Measurements from ENCODE around the gene MRPL48.

The MRPL48 gene

GRCh38 chr11:73792584-73792983 lies 4.9 kb downstream of the MRPL48 start:
- H3K9me3 ChIP-seq (ENCODE audit: insufficient read depth, low read length): no peaks in the 10 kb centered on the region
- no peaks in the 10 kb centered on the region for H3K27me3 ChIP-seq (ENCODE audit: insufficient read depth, insufficient read length)
- H3K4me1 ChIP-seq (ENCODE audit: insufficient read depth, insufficient read length): no peaks in the 10 kb centered on the region
- DNase-seq (ENCODE audit: low read depth, low spot score): no peak
- no peak for TF ChIP-seq ZNF274 (IDR thresholded peaks at IDR 0.05; ENCODE audit: low read depth, low read length)
- no peak for TF ChIP-seq YY1 (IDR thresholded peaks at IDR 0.05; ENCODE audit: insufficient read depth, insufficient read length)
- no peak for TF ChIP-seq SUZ12 (IDR thresholded peaks at IDR 0.05; ENCODE audit: extremely low read depth, insufficient read depth, insufficient read length)
- no peak overlapping the region for H3K4me3 ChIP-seq (ENCODE audit: insufficient read length, low read depth)
- no peak overlapping the region for H3K9ac ChIP-seq (ENCODE audit: insufficient read length, low read depth)
- H3K36me3 ChIP-seq (ENCODE audit: insufficient read depth, insufficient read length, low read length): peaks cover 9% of the 10 kb centered on the region

DNA sequence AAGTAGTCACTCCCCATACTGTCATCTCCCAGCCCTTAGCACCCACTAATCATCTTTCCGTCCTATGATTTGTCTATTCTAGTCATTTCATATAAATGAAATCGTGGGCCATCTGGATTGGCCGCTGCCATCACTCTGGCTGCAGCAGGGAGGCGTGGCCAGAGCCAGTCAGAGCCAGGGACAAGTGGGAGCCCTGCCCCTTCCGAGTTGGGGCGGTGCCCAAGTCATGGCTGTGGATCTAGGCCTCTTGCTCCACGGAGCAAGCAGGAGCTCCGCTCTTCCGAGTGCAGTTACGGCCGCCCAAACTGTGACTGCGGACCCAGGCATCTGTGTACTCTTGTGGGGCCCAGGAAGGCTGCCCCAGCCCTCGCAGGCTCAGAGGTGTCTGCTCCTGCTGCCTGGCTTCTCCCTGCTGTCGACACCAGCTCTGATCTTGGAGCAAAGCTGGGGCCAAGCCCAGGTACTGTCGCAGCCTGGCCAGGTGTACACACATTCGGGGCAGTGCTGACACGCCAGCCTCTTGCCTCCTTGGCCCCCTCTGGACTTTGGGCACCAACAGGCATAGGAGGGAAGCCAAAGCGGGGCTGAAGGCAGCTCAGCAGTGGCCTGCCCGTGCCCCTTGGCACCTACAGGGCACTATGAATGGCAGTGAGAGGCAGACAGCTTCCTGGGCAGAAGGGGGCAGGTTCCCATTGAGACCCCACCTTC lies 8.4 kb downstream of the MRPL48 start:
- Histone ChIP-seq H3K36me3 (ENCODE audit: insufficient read depth, insufficient read length, low read length) (peaks cover 9% of the 10 kb centered on the region), H3K9ac (ENCODE audit: insufficient read length, low read depth) (no peak overlapping the region), H3K4me3 (ENCODE audit: insufficient read length, low read depth) (no peak overlapping the region), H3K4me1 (ENCODE audit: insufficient read depth, insufficient read length) (no peaks in the 10 kb centered on the region), H3K27me3 (ENCODE audit: insufficient read depth, insufficient read length) (no peaks in the 10 kb centered on the region), H3K9me3 (ENCODE audit: insufficient read depth, low read length) (no peaks in the 10 kb centered on the region)
- TF ChIP-seq ZNF274 (IDR thresholded peaks at IDR 0.05; ENCODE audit: low read depth, low read length): no peak
- no peak for TF ChIP-seq YY1 (IDR thresholded peaks at IDR 0.05; ENCODE audit: insufficient read depth, insufficient read length)
- TF ChIP-seq SUZ12 (IDR thresholded peaks at IDR 0.05; ENCODE audit: extremely low read depth, insufficient read depth, insufficient read length): no peak
- no peak for DNase-seq (ENCODE audit: low read depth, low spot score)

- no peaks in the 10 kb centered on the region for H3K27me3 ChIP-seq (ENCODE audit: insufficient read depth, insufficient read length)
- no peaks in the 10 kb centered on the region for H3K9me3 ChIP-seq (ENCODE audit: insufficient read depth, low read length)
- peaks cover 9% of the 10 kb centered on the region for H3K36me3 ChIP-seq (ENCODE audit: insufficient read depth, insufficient read length, low read length)
- H3K4me1 ChIP-seq (ENCODE audit: insufficient read depth, insufficient read length): no peaks in the 10 kb centered on the region
- DNase-seq (ENCODE audit: low read depth, low spot score): no peak
- no peak overlapping the region for H3K4me3 ChIP-seq (ENCODE audit: insufficient read length, low read depth)
- H3K9ac ChIP-seq (ENCODE audit: insufficient read length, low read depth): no peak overlapping the region
- no peak for TF ChIP-seq ZNF274 (IDR thresholded peaks at IDR 0.05; ENCODE audit: low read depth, low read length)
- TF ChIP-seq YY1 (IDR thresholded peaks at IDR 0.05; ENCODE audit: insufficient read depth, insufficient read length): no peak
- TF ChIP-seq SUZ12 (IDR thresholded peaks at IDR 0.05; ENCODE audit: extremely low read depth, insufficient read depth, insufficient read length): no peak
These were observed 9.8 kb downstream of the MRPL48 start for GRCh38 chr11:73797457-73797856.

- Histone ChIP-seq H3K4me3 (ENCODE audit: insufficient read length, low read depth) (no peak overlapping the region), H3K4me1 (ENCODE audit: insufficient read depth, insufficient read length) (no peaks in the 10 kb centered on the region), H3K36me3 (ENCODE audit: insufficient read depth, insufficient read length, low read length) (peaks cover 9% of the 10 kb centered on the region), H3K27me3 (ENCODE audit: insufficient read depth, insufficient read length) (no peaks in the 10 kb centered on the region), H3K9me3 (ENCODE audit: insufficient read depth, low read length) (no peaks in the 10 kb centered on the region), H3K9ac (ENCODE audit: insufficient read length, low read depth) (no peak overlapping the region)
- DNase-seq (ENCODE audit: low read depth, low spot score): no peak
- no peak for TF ChIP-seq YY1 (IDR thresholded peaks at IDR 0.05; ENCODE audit: insufficient read depth, insufficient read length)
- TF ChIP-seq ZNF274 (IDR thresholded peaks at IDR 0.05; ENCODE audit: low read depth, low read length): no peak
- TF ChIP-seq SUZ12 (IDR thresholded peaks at IDR 0.05; ENCODE audit: extremely low read depth, insufficient read depth, insufficient read length): no peak
These were observed 12.7 kb downstream of the MRPL48 start for GRCh38 chr11:73800276-73800806.

GRCh38 chr11:73801136-73801535 lies 13.5 kb downstream of the MRPL48 start:
- TF ChIP-seq YY1 (IDR thresholded peaks at IDR 0.05; ENCODE audit: insufficient read depth, insufficient read length) (no peak), ZNF274 (IDR thresholded peaks at IDR 0.05; ENCODE audit: low read depth, low read length) (no peak), SUZ12 (IDR thresholded peaks at IDR 0.05; ENCODE audit: extremely low read depth, insufficient read depth, insufficient read length) (no peak)
- H3K9ac ChIP-seq (ENCODE audit: insufficient read length, low read depth): no peak overlapping the region
- H3K9me3 ChIP-seq (ENCODE audit: insufficient read depth, low read length): no peaks in the 10 kb centered on the region
- no peaks in the 10 kb centered on the region for H3K27me3 ChIP-seq (ENCODE audit: insufficient read depth, insufficient read length)
- H3K4me1 ChIP-seq (ENCODE audit: insufficient read depth, insufficient read length): no peaks in the 10 kb centered on the region
- H3K36me3 ChIP-seq (ENCODE audit: insufficient read depth, insufficient read length, low read length): peaks cover 10% of the 10 kb centered on the region
- DNase-seq (ENCODE audit: low read depth, low spot score): no peak
- H3K4me3 ChIP-seq (ENCODE audit: insufficient read length, low read depth): no peak overlapping the region

GRCh38 chr11:73804712-73805111 lies 17.0 kb downstream of the MRPL48 start:
- TF ChIP-seq SUZ12 (IDR thresholded peaks at IDR 0.05; ENCODE audit: extremely low read depth, insufficient read depth, insufficient read length) (no peak), YY1 (IDR thresholded peaks at IDR 0.05; ENCODE audit: insufficient read depth, insufficient read length) (no peak), ZNF274 (IDR thresholded peaks at IDR 0.05; ENCODE audit: low read depth, low read length) (no peak)
- Histone ChIP-seq H3K4me1 (ENCODE audit: insufficient read depth, insufficient read length) (no peaks in the 10 kb centered on the region), H3K4me3 (ENCODE audit: insufficient read length, low read depth) (no peak overlapping the region), H3K9me3 (ENCODE audit: insufficient read depth, low read length) (no peaks in the 10 kb centered on the region), H3K9ac (ENCODE audit: insufficient read length, low read depth) (no peak overlapping the region), H3K36me3 (ENCODE audit: insufficient read depth, insufficient read length, low read length) (peaks cover 10% of the 10 kb centered on the region), H3K27me3 (ENCODE audit: insufficient read depth, insufficient read length) (no peaks in the 10 kb centered on the region)
- DNase-seq (ENCODE audit: low read depth, low spot score): no peak

DNA sequence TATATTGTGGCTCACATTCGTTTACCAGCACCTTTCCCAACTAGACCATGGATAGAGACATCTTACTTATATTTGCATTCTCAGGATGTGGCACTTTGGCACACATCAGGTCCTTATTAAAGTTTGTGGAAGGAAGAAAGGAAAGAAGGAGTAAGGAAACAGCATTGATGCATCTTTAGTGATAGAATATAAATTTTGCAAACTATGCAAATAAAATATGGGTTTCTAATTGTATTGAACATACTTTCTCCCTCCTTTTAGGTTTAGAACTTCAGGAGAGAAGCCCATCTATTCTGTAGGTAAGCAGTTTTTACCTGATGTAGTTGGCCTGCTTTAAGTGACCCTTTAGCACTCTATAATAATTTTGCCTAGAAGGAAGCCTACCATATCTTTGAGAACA lies 20.4 kb downstream of the MRPL48 start:
- H3K9ac ChIP-seq (ENCODE audit: insufficient read length, low read depth): no peak overlapping the region
- DNase-seq (ENCODE audit: low read depth, low spot score): no peak
- H3K27me3 ChIP-seq (ENCODE audit: insufficient read depth, insufficient read length): no peaks in the 10 kb centered on the region
- no peaks in the 10 kb centered on the region for H3K4me1 ChIP-seq (ENCODE audit: insufficient read depth, insufficient read length)
- H3K4me3 ChIP-seq (ENCODE audit: insufficient read length, low read depth): no peak overlapping the region
- peaks cover 10% of the 10 kb centered on the region for H3K36me3 ChIP-seq (ENCODE audit: insufficient read depth, insufficient read length, low read length)
- TF ChIP-seq SUZ12 (IDR thresholded peaks at IDR 0.05; ENCODE audit: extremely low read depth, insufficient read depth, insufficient read length) (no peak), ZNF274 (IDR thresholded peaks at IDR 0.05; ENCODE audit: low read depth, low read length) (no peak), YY1 (IDR thresholded peaks at IDR 0.05; ENCODE audit: insufficient read depth, insufficient read length) (no peak)
- no peaks in the 10 kb centered on the region for H3K9me3 ChIP-seq (ENCODE audit: insufficient read depth, low read length)

Measured in NT2/D1 (cell line).